Fibroblast of the aortic adventitia (primary cell): ENCODE measurements around the gene NMRK1. TPM values are rescaled to one million over a fixed set of nuclear protein-coding genes. Genes with fewer than 3 reads are reported as not detected.

Experiments
- DNase-seq: peaks from one replicate; pipeline ENCODE4 v3.0.0-alpha.2; 2010; ENCODE audit warnings: low read depth
- H3K4me3 ChIP-seq: 2 replicates; pipeline ENCODE4 v1.5.1; 2011; ENCODE audit warnings: low read depth, mild to moderate bottlenecking, control low read depth, low read length, moderate library complexity
- CTCF ChIP-seq: IDR thresholded peaks from 2 replicates; pipeline ENCODE4 v1.5.1; 2011; ENCODE audit warnings: mild to moderate bottlenecking, low read length, control low read depth, inconsistent platforms; ENCODE audit not compliant: insufficient read depth
- total RNA-seq: library from RNA; depleted of rRNA; stranded (reverse); fragments of >200 nt; gene quantifications from 2 replicates; pipeline ENCODE4 v1.2.3, GENCODE V29; 2012; ENCODE audit warnings: low replicate concordance

NMRK1 gene
- total RNA-seq, 1 donor: 23.9 TPM

- no peak for TF ChIP-seq CTCF
- no peak for DNase-seq
These were observed 28.4 kb upstream of the NMRK1 start for GRCh38 chr9:75116306-75116705.

GRCh38 chr9:75112789-75113188 lies 24.8 kb upstream of the NMRK1 start:
- H3K4me3 ChIP-seq: no peak overlapping the region
- DNase-seq: no peak
- no peak for TF ChIP-seq CTCF

More at GRCh38 chr9:75116306-75116705, 28.4 kb upstream of the NMRK1 start:
- no peak overlapping the region for H3K4me3 ChIP-seq

- no peak for TF ChIP-seq CTCF
- H3K4me3 ChIP-seq: no peak overlapping the region
- DNase-seq: no peak
These were observed 23.2 kb upstream of the NMRK1 start for GRCh38 chr9:75111019-75111622.

- H3K4me3 ChIP-seq: no peak overlapping the region
- DNase-seq: no peak
- TF ChIP-seq CTCF: no peak
These were observed 21.4 kb upstream of the NMRK1 start for GRCh38 chr9:75109210-75109839.

GRCh38 chr9:75108571-75108970 lies 20.6 kb upstream of the NMRK1 start:
- TF ChIP-seq CTCF: no peak
- no peak overlapping the region for H3K4me3 ChIP-seq
- DNase-seq: peak; percentile 61

GRCh38 chr9:75106857-75107256 lies 18.9 kb upstream of the NMRK1 start:
- H3K4me3 ChIP-seq: no peak overlapping the region
- TF ChIP-seq CTCF: no peak
- peak; percentile 40 for DNase-seq
